Activated T-helper 1 cell treated with anti-CD3 and anti-CD28 coated beads, Interleukin-12 subunit alpha, Interleukin-12 subunit beta, Interleukin-2, Interleukin-4 antibody, amounts not matched to agents 30 ng/mL and 10 ng/mL and 1 ng/mL, durations not matched to agents 14 hours and 24 hours and 36 hours (primary cell): ENCODE results near the gene COMMD1. TPM values are rescaled to one million over a fixed set of nuclear protein-coding genes. Genes with fewer than 3 reads are reported as not detected.
"Not testable (repeated sequence)": the region's sequence is repeated elsewhere in the genome, so short reads cannot be mapped to it uniquely, and the experiment has no call there.

Source experiments
- DNase-seq: peaks from one replicate; pipeline ENCODE4 v3.0.0; 2021; ENCODE audit warnings: low spot score
- H3K27ac Mint-ChIP-seq: one replicate; pipeline ENCODE4 v1.8.0; 2021; ENCODE audit warnings: mild to moderate bottlenecking, mixed read lengths
- H3K27me3 Mint-ChIP-seq: one replicate; pipeline ENCODE4 v1.8.0; 2022; ENCODE audit warnings: mild to moderate bottlenecking, moderate library complexity, mixed read lengths; ENCODE audit not compliant: insufficient read depth
- H3K36me3 Mint-ChIP-seq: one replicate; pipeline ENCODE4 v1.8.0; 2021; ENCODE audit warnings: low read depth, mixed read lengths
- H3K4me1 Mint-ChIP-seq: one replicate; pipeline ENCODE4 v1.8.0; 2021; ENCODE audit warnings: low read depth, mixed read lengths
- H3K4me3 Mint-ChIP-seq: one replicate; pipeline ENCODE4 v1.8.0; 2021; ENCODE audit warnings: mild to moderate bottlenecking, moderate library complexity, mixed read lengths
- H3K9me3 Mint-ChIP-seq: one replicate; pipeline ENCODE4 v1.8.0; 2021; ENCODE audit warnings: mixed read lengths
- intact Hi-C: fragments of 100-400 bp; cut with micrococcal nuclease; formaldehyde crosslinking; loops from one replicate; pipeline ENCODE4 v1.15.1; 2024
- total RNA-seq: library from RNA; stranded (reverse); gene quantifications from 2 replicates; pipeline ENCODE4 v1.2.3, GENCODE V29; 2022

COMMD1 gene
- total RNA-seq, 1 donor from 2014 or later, result 25.4 TPM

DNA sequence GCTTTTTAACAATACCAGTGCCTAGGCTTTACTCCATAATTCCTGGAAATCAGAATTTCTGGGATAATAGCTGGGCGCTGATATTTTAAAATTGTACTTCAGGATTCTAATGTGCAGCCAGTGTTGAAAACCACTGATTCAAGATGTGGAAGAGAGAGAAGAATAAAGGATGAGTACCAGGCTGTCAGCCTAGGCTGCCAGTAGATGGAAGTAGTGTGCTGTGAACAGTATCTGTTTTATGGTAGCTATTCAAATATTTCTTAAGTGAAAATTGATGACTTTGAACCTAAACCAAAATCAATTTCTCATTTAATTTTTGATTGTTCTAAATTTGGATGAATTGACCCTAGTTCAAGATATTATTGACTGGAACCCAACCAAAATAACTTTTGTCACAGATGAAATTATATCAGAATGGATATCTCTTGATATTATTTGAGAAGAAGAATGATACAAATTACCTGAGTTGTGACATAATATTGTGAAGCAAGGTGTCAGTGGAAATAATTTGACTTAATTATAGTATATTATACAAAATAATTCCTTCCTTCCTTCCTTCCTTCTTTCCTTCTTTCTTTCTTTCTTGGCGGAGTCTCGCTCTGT, 88.0 kb downstream of the COMMD1 start:
- no peak for DNase-seq
- H3K4me1 Mint-ChIP-seq, result no peaks in the 10 kb centered on the region
- intact Hi-C loops, result loop anchor here (1.0 kb wide), 1 partner anchor 419 kb away; no protein-coding TSS in a partner anchor
- H3K27me3 Mint-ChIP-seq, result no peaks in the 10 kb centered on the region
- H3K27ac Mint-ChIP-seq, result no peak overlapping the region
- H3K9me3 Mint-ChIP-seq, result no peaks in the 10 kb centered on the region
- H3K36me3 Mint-ChIP-seq, result no peaks in the 10 kb centered on the region
- H3K4me3 Mint-ChIP-seq, result no peak overlapping the region

DNA sequence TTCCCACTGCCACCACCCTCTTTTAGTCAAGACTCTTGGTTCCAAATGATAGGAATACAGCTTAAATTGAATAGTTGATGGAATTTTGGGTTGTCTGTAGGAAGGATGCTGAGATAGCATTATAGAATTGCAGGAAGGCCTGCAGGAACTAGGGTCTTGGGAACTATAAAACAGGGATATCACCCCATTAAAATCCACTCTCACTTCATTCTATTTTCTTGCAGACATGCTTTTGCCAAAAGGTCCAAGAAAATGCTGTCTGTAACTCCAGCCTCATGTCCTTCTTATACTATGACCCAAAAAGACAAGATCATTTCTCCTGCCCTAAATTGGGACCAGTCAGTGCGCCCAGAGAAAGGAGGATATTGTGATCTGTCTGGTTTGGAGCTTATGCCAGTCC, 89.1 kb downstream of the COMMD1 start:
- H3K36me3 Mint-ChIP-seq, result no peaks in the 10 kb centered on the region
- no peak overlapping the region for H3K4me3 Mint-ChIP-seq
- no peaks in the 10 kb centered on the region for H3K9me3 Mint-ChIP-seq
- intact Hi-C loops, result no loop called here
- no peaks in the 10 kb centered on the region for H3K4me1 Mint-ChIP-seq
- no peaks in the 10 kb centered on the region for H3K27me3 Mint-ChIP-seq
- DNase-seq, result no peak
- no peak overlapping the region for H3K27ac Mint-ChIP-seq

DNA sequence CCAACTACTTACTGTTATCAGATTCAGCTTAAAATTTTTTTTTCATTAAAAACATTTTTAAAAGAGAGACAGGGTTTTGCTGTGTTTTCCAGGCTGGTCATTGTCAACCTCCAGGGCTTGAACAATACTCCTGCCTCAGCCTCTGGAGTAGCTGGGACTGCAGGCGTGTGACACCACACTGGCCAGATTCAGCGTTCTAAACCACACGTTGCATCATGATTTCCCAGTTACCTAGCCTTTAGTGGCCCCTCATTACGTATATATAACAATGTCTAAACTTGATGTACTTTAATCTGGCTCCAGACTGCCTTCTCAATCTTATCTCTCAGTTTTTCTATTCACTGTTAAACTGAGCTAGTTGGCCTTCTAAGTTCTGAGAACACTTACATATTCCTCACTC, 89.6 kb downstream of the COMMD1 start:
- H3K27me3 Mint-ChIP-seq, result no peaks in the 10 kb centered on the region
- intact Hi-C loops, result loop anchor here (5.0 kb wide), 1 partner anchor 78 kb away; no protein-coding TSS in a partner anchor
- H3K27ac Mint-ChIP-seq, result no peak overlapping the region
- H3K36me3 Mint-ChIP-seq, result no peaks in the 10 kb centered on the region
- DNase-seq, result no peak
- H3K4me3 Mint-ChIP-seq, result no peak overlapping the region
- no peaks in the 10 kb centered on the region for H3K4me1 Mint-ChIP-seq
- H3K9me3 Mint-ChIP-seq, result no peaks in the 10 kb centered on the region

DNA sequence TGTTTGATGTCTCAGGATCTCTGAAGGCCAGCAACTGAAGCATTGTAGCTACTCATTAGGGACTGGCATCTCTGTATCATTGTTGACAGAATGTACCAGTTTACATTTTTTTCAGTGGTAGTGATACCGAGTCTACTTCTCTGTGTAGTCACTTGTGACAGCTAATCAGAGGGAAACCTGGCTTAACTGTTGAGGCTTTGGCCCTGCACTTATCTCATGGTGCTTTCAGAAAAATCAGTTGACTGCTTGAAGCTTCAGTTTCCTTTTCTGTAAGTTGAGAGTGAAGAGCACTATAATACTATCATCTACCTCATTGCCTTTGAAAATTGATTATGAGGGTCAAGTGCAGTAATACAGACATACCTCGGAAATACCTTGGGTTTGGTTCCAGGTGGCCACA, 90.0 kb downstream of the COMMD1 start:
- no peak overlapping the region for H3K4me3 Mint-ChIP-seq
- H3K27ac Mint-ChIP-seq, result no peak overlapping the region
- no peaks in the 10 kb centered on the region for H3K4me1 Mint-ChIP-seq
- no peaks in the 10 kb centered on the region for H3K27me3 Mint-ChIP-seq
- no peaks in the 10 kb centered on the region for H3K9me3 Mint-ChIP-seq
- DNase-seq, result no peak
- intact Hi-C loops, result loop anchor here (5.0 kb wide), 1 partner anchor 78 kb away; no protein-coding TSS in a partner anchor
- H3K36me3 Mint-ChIP-seq, result no peaks in the 10 kb centered on the region

DNA sequence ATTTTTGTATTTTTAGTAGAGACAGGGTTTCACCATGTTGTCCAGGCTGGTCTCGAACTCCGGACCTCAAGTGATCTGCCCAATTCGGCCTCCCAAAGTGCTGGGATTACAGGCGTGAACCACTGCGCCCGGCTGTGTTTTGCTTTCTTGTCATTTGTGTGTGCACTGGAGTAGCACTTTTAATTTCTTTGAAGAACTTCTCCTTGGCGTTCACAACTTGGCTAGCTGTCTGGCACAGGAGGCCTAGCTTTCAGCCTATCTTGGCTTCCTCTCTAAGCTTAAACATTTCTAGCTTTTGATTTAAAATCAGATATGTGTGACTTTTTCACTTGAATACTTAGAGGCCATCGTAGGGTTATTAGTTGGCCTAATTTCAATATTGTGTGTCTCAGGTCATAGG, 93.0 kb downstream of the COMMD1 start:
- Mint-ChIP-seq H3K4me1 (no peaks in the 10 kb centered on the region), H3K27ac (no peak overlapping the region), H3K4me3 (no peak overlapping the region), H3K27me3 (no peaks in the 10 kb centered on the region), H3K9me3 (no peaks in the 10 kb centered on the region), H3K36me3 (peaks cover 5% of the 10 kb centered on the region)
- DNase-seq, result no peak
- intact Hi-C loops, result loop anchor here (5.0 kb wide), 1 partner anchor 81 kb away; no protein-coding TSS in a partner anchor

DNA sequence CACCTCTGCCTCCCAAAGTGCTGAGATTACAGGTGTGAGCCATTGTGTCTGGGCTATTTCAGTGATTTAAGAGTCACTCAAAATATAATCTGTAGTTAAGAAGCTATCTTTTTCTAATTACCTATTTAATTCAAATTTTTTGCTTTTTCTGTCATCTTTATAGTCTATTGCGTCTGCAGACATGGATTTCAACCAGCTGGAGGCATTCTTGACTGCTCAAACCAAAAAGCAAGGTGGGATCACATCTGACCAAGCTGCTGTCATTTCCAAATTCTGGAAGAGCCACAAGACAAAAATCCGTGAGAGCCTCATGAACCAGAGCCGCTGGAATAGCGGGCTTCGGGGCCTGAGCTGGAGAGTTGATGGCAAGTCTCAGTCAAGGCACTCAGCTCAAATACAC, 95.1 kb downstream of the COMMD1 start:
- no peak overlapping the region for H3K4me3 Mint-ChIP-seq
- H3K27me3 Mint-ChIP-seq, result no peaks in the 10 kb centered on the region
- intact Hi-C loops, result no loop called here
- peaks cover 6% of the 10 kb centered on the region for H3K36me3 Mint-ChIP-seq
- no peak for DNase-seq
- H3K4me1 Mint-ChIP-seq, result no peaks in the 10 kb centered on the region
- no peaks in the 10 kb centered on the region for H3K9me3 Mint-ChIP-seq
- H3K27ac Mint-ChIP-seq, result no peak overlapping the region

DNA sequence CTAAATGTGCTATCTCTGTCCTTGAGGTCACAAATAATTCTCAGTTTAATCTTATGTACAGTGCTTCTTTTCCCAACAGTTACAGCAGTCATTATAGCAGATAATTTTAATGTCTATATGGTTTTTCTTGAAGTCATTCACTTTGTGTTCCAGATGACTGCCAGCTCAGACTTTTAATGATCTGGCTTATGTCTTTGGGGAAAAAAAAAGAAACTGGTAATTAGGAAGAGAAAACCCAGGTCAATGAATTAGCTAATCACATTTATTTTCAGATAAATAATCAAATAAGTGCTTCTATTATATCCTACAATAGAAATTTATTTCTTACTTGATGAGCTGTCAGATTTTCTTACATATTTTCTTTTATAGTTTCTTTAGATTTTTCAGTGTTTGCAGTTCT, 96.0 kb downstream of the COMMD1 start:
- Mint-ChIP-seq H3K9me3 (no peaks in the 10 kb centered on the region), H3K4me3 (no peak overlapping the region), H3K27me3 (no peaks in the 10 kb centered on the region), H3K4me1 (no peaks in the 10 kb centered on the region), H3K27ac (no peak overlapping the region), H3K36me3 (peaks cover 6% of the 10 kb centered on the region)
- no peak for DNase-seq
- intact Hi-C loops, result no loop called here

DNA sequence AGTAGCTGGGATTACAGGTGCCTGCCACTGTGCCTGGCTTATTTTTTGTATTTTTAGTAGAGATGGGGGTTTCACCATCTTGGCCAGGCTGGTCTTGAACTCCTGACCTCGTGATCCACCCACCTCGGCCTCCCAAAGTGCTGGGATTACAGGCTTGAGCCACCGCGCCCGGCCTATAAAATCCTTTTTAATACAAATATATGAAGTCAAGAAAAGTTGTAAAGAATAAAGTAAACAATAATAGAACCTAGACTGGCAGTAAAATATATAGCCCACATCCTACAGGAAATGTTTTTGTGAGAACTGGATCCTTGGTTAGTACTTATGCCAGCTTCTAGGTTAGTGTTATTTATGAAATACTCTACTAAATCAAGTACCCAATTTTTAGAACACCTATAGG, 99.0 kb downstream of the COMMD1 start:
- DNase-seq, H3K36me3 Mint-ChIP-seq, H3K27ac Mint-ChIP-seq, H3K4me1 Mint-ChIP-seq, intact Hi-C loops, H3K27me3 Mint-ChIP-seq, H3K4me3 Mint-ChIP-seq, H3K9me3 Mint-ChIP-seq: not testable (repeated sequence)

DNA sequence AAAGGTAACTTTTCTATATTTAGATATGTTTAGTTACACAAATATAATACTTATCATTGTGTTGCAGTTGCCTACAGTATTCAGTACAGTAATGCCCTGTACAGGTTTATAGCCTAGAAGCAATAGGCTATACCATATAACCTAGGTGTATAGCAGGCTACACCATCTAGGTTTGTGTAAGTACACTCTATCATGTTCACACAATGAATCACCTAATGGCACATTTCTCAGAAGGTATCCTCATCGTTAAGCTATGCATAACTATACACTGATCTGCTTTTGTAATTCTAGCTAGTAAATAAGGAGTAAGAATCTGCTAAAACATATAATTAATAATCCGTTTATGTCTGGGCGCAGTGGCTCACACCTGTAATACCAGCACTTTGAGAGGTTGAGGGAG, 102.1 kb downstream of the COMMD1 start:
- no peak overlapping the region for H3K4me3 Mint-ChIP-seq
- DNase-seq, result no peak
- no peaks in the 10 kb centered on the region for H3K27me3 Mint-ChIP-seq
- H3K36me3 Mint-ChIP-seq, result peaks cover 2% of the 10 kb centered on the region
- H3K27ac Mint-ChIP-seq, result no peak overlapping the region
- intact Hi-C loops, result no loop called here
- no peaks in the 10 kb centered on the region for H3K4me1 Mint-ChIP-seq
- no peaks in the 10 kb centered on the region for H3K9me3 Mint-ChIP-seq

DNA sequence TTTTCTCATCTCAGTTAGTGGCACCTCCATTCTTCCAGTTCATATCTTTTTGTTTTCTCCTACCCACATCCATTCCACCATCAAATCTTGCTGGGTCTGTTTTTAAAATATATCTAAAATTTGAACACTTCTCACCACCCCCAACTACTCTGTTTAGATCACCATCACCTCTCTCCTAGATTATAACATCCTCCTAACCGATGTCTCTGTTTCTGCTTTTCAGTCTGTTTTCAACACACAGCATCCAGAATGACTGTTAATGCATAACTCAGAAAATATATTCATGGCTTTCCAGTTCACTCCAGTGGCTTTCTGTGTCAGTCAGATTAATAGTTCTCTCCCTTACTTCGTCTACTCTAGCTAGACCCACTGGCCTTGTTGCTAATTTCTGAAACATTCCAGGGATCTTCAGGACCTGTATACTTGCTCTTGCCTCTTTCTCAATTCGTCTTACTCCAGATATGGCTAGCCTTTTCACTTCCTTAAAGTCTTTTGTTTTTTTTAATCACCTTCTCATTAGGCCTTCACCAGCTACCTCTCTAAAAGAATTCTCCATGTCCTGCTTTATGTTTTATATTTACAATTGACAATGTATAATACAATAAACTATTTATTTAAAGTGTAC, 105.3 kb downstream of the COMMD1 start:
- no peaks in the 10 kb centered on the region for H3K9me3 Mint-ChIP-seq
- no peaks in the 10 kb centered on the region for H3K4me1 Mint-ChIP-seq
- intact Hi-C loops, result no loop called here
- no peaks in the 10 kb centered on the region for H3K36me3 Mint-ChIP-seq
- no peak for DNase-seq
- no peak overlapping the region for H3K4me3 Mint-ChIP-seq
- no peaks in the 10 kb centered on the region for H3K27me3 Mint-ChIP-seq
- no peak overlapping the region for H3K27ac Mint-ChIP-seq

DNA sequence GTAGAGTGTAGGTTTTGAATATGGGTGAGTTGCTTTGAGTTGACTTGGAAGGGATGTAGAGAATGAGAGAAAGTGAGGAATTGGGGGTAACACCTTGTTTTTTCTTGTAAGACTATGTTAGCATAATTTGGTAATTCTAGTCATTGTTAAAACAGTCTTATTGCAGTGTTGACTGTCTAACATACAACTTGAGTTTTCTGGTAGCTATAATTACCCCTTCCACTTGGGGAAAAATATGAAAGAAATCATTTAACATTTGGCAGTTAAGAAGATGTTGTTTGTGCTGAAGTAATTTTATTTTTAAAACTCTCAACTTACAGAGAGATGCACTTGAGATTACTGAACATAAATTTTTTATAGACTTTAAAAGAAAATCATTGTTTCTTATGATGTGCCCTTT, 108.2 kb downstream of the COMMD1 start:
- intact Hi-C loops, result no loop called here
- Mint-ChIP-seq H3K9me3 (no peaks in the 10 kb centered on the region), H3K27me3 (no peaks in the 10 kb centered on the region)

DNA sequence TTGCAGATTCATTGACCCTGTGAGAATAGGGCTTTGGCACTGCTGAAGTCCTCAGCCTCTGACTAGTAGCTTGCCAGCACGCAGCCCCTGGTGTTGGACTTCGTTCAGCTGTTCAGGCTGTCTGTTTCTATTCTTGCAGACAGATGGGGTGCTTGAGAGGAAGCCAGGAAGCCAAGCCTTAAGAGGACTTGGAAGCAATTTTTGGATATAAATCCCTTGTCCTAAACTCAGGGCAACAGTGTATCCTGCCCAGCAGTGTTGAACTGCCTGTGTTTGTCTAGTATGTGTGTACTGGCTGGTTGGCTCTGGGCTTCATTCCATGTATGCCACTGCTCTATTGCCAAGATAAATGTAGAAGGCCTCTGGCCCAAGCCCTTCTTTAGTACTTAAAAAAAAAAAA, 108.6 kb downstream of the COMMD1 start:
- H3K4me3 Mint-ChIP-seq, result no peak overlapping the region
- no peaks in the 10 kb centered on the region for H3K9me3 Mint-ChIP-seq
- H3K4me1 Mint-ChIP-seq, result no peaks in the 10 kb centered on the region
- H3K27ac Mint-ChIP-seq, result no peak overlapping the region
- peaks cover 2% of the 10 kb centered on the region for H3K36me3 Mint-ChIP-seq
- no peaks in the 10 kb centered on the region for H3K27me3 Mint-ChIP-seq
- intact Hi-C loops, result no loop called here
- DNase-seq, result no peak

More for the DNA sequence above, 108.2 kb downstream of the COMMD1 start:
- peaks cover 2% of the 10 kb centered on the region for H3K36me3 Mint-ChIP-seq
- no peak for DNase-seq
- H3K4me1 Mint-ChIP-seq, result no peaks in the 10 kb centered on the region
- no peak overlapping the region for H3K27ac Mint-ChIP-seq
- H3K4me3 Mint-ChIP-seq, result no peak overlapping the region

DNA sequence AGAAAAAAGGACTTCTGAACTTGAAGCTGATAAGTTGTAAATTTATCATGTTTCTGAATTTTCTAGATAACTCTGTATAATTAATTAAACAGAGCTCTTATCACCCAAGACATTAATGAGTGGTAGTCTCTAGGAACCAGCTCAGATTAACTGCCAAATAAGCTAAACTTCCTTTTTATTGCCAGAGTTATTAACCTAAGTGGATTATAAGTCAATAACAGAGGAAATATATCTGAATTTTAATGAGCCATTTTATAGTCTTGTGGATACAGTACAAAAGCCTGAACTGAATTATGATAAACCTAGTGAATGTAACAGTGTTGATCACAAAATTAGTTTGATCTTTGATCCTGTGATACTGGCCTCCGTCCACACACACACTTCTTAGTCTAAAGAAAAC, 111.5 kb downstream of the COMMD1 start:
- H3K27me3 Mint-ChIP-seq, result no peaks in the 10 kb centered on the region
- no peaks in the 10 kb centered on the region for H3K4me1 Mint-ChIP-seq
- H3K9me3 Mint-ChIP-seq, result no peaks in the 10 kb centered on the region
- no peak for DNase-seq
- H3K4me3 Mint-ChIP-seq, result no peak overlapping the region
- peaks cover 7% of the 10 kb centered on the region for H3K36me3 Mint-ChIP-seq
- H3K27ac Mint-ChIP-seq, result no peak overlapping the region
- intact Hi-C loops, result no loop called here

DNA sequence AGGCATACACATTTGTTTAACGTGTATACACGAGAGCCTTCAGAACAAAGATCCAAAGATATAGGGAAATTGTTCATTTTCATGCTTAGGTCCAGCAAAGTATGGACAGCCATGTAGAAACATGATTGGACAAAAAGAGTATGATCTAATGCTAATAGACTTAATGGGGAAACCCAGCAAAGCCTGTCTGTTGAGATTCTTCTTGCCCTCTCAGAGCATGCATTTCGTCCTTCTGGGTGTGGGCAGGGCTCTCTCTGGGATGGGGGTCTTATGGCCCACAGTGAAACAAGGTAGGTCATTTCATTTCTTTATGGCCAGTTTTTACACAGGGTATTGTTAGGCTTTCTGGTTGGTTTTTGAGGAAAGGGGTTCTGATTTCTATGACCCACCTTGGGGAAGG, 124.4 kb downstream of the COMMD1 start:
- no peak for DNase-seq
- Mint-ChIP-seq H3K4me3 (no peak overlapping the region), H3K27me3 (no peaks in the 10 kb centered on the region), H3K9me3 (no peaks in the 10 kb centered on the region), H3K27ac (no peak overlapping the region), H3K36me3 (peaks cover 1% of the 10 kb centered on the region), H3K4me1 (no peaks in the 10 kb centered on the region)
- intact Hi-C loops, result no loop called here
